ENCODE results near the gene RALGAPA2. TPM values are rescaled to one million over a fixed set of nuclear protein-coding genes. Genes with fewer than 3 reads are reported as not detected.

The RALGAPA2 gene
- total RNA-seq, 2 experiments from 2014 or later = 21.2 to 21.9 TPM

DNA sequence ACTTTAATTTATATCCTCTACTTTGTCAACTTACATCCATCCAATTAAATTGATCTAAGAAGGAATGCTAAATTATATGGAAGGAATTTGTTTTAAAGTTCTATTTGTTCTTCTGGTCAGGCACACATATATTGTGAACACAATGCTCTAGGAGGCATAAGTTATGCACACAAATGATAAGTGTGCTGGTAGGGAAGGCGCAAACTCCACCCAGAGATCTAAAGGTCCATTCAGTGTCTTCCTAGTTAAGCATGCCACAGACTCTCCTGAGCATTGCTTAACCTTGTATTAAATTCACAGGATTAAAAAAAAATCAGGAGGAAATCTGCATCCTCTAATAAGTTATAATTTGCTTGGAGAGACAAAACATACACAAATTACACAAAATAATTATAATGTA, 127.3 kb downstream of the RALGAPA2 start:
- H3K4me1 ChIP-seq (ENCODE audit: insufficient read depth, low read length) = no peaks in the 10 kb centered on the region
- Mint-ChIP-seq H3K27ac (no peak overlapping the region), H3K9me3 (no peaks in the 10 kb centered on the region), H3K4me1 (ENCODE audit: low read depth) (no peaks in the 10 kb centered on the region), H3K27me3 (no peaks in the 10 kb centered on the region), H3K36me3 (ENCODE audit: low read depth) (peaks cover 96% of the 10 kb centered on the region), H3K4me3 (no peak overlapping the region)
- intact Hi-C loops (cut with DNase I, micrococcal nuclease) = no loop called here
- no peak overlapping the region for H3K27ac ChIP-seq (ENCODE audit: low read depth in 1 of 2, low read length in 2 of 2)
- peaks cover 60% of the 10 kb centered on the region for H3K36me3 ChIP-seq (ENCODE audit: insufficient read depth, low read length)
- DNase-seq (no peak), ATAC-seq (ENCODE audit: poor library complexity) (no peak)
- H3K4me3 ChIP-seq (ENCODE audit: low read length) = no peak overlapping the region
- TF ChIP-seq, protein P1, sequence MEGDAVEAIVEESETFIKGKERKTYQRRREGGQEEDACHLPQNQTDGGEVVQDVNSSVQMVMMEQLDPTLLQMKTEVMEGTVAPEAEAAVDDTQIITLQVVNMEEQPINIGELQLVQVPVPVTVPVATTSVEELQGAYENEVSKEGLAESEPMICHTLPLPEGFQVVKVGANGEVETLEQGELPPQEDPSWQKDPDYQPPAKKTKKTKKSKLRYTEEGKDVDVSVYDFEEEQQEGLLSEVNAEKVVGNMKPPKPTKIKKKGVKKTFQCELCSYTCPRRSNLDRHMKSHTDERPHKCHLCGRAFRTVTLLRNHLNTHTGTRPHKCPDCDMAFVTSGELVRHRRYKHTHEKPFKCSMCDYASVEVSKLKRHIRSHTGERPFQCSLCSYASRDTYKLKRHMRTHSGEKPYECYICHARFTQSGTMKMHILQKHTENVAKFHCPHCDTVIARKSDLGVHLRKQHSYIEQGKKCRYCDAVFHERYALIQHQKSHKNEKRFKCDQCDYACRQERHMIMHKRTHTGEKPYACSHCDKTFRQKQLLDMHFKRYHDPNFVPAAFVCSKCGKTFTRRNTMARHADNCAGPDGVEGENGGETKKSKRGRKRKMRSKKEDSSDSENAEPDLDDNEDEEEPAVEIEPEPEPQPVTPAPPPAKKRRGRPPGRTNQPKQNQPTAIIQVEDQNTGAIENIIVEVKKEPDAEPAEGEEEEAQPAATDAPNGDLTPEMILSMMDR (IDR thresholded peaks at IDR 0.05) = no peak
- no peaks in the 10 kb centered on the region for H3K27me3 ChIP-seq (ENCODE audit: control insufficient read depth in 1 of 2, insufficient read depth in 2 of 2, low read length in 2 of 2)
- no peaks in the 10 kb centered on the region for H3K9me3 ChIP-seq (ENCODE audit: control insufficient read depth in 1 of 2, insufficient read depth in 1 of 2, low read length in 2 of 2)
- ChIA-PET POLR2A (no interaction called here), CTCF (no interaction called here)

DNA sequence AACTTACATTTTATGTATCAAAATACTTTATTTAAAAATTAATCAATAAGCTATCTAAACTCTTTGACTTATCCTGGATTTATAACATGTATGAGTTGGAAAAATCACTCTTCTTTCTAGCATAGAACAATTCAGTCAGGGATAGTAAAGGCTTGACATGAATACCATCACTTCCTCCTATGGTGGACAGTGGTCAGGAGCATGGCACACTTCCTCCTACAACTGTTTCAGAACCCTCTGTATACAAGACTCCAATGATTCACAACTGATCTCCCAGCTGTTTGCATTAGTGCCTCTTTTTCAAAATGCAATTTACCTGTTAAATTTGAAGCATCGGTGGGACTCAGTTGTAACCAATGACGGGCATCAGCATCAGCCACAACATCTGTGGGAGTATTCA, 129.7 kb downstream of the RALGAPA2 start:
- H3K36me3 Mint-ChIP-seq (ENCODE audit: low read depth) = peaks cover 94% of the 10 kb centered on the region
- H3K36me3 ChIP-seq (ENCODE audit: insufficient read depth, low read length) = peaks cover 55% of the 10 kb centered on the region
- intact Hi-C loops (cut with DNase I, micrococcal nuclease) = no loop called here
- DNase-seq (no peak), ATAC-seq (ENCODE audit: poor library complexity) (no peak)
- H3K4me1 ChIP-seq (ENCODE audit: insufficient read depth, low read length) = no peaks in the 10 kb centered on the region
- CTCF ChIA-PET = no interaction called here
- no peaks in the 10 kb centered on the region for H3K9me3 ChIP-seq (ENCODE audit: control insufficient read depth in 1 of 2, insufficient read depth in 1 of 2, low read length in 2 of 2)
- TF ChIP-seq, protein P1 (IDR thresholded peaks at IDR 0.05) = no peak
- H3K27me3 Mint-ChIP-seq = no peaks in the 10 kb centered on the region
- H3K27me3 ChIP-seq (ENCODE audit: control insufficient read depth in 1 of 2, insufficient read depth in 2 of 2, low read length in 2 of 2) = no peaks in the 10 kb centered on the region
- no peak overlapping the region for H3K27ac Mint-ChIP-seq
- H3K4me3 Mint-ChIP-seq = no peak overlapping the region
- no peak overlapping the region for H3K27ac ChIP-seq (ENCODE audit: low read depth in 1 of 2, low read length in 2 of 2)
- no peak overlapping the region for H3K4me3 ChIP-seq (ENCODE audit: low read length)
- POLR2A ChIA-PET = no interaction called here
- H3K9me3 Mint-ChIP-seq = no peaks in the 10 kb centered on the region
- no peaks in the 10 kb centered on the region for H3K4me1 Mint-ChIP-seq (ENCODE audit: low read depth)

DNA sequence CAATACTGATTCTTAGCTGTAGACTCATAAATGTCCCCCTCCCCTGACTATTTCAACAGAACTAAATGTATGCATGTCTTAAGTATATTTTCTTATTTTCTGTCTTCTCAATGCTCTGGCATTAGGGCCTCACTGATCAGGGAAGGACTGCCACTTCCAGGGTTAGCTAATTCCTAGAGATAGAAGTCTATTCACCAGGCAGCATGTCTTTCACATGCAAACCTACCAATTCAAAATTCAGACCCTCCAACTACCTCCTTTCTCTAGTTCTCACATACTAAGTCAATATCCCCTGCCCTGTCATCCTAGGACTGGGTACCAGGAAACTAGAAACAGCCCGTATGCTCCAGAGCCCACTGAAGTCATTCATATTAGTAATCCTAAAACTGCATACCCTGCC, 132.3 kb downstream of the RALGAPA2 start:
- Mint-ChIP-seq H3K36me3 (ENCODE audit: low read depth) (peaks cover 86% of the 10 kb centered on the region), H3K4me3 (no peak overlapping the region), H3K27ac (no peak overlapping the region), H3K9me3 (no peaks in the 10 kb centered on the region), H3K4me1 (ENCODE audit: low read depth) (no peaks in the 10 kb centered on the region), H3K27me3 (no peaks in the 10 kb centered on the region)
- POLR2A ChIA-PET = no interaction called here
- Histone ChIP-seq H3K4me3 (ENCODE audit: low read length) (no peak overlapping the region), H3K36me3 (ENCODE audit: insufficient read depth, low read length) (peaks cover 52% of the 10 kb centered on the region), H3K27ac (ENCODE audit: low read depth in 1 of 2, low read length in 2 of 2) (no peak overlapping the region), H3K9me3 (ENCODE audit: control insufficient read depth in 1 of 2, insufficient read depth in 1 of 2, low read length in 2 of 2) (no peaks in the 10 kb centered on the region), H3K27me3 (ENCODE audit: control insufficient read depth in 1 of 2, insufficient read depth in 2 of 2, low read length in 2 of 2) (no peaks in the 10 kb centered on the region), H3K4me1 (ENCODE audit: insufficient read depth, low read length) (no peaks in the 10 kb centered on the region)
- ATAC-seq (ENCODE audit: poor library complexity) (no peak), DNase-seq (no peak)
- intact Hi-C loops (cut with DNase I, micrococcal nuclease) = no loop called here
- TF ChIP-seq, protein P1 (IDR thresholded peaks at IDR 0.05) = no peak
- CTCF ChIA-PET = interaction anchor here (1.3 to 1.9 kb wide), 2 partner anchors 13 to 21 kb away, joined by 3 to 4 read pairs; no protein-coding TSS in a partner anchor

Data from CD4-positive, alpha-beta T cell (primary cell).